ENCODE results near the gene SPEF2.

SPEF2 gene

GRCh38 chr5:35707659-35708058, 90.0 kb downstream of the SPEF2 start:
- DNase-seq (ENCODE audit: low spot score) = no peak

- no peak for DNase-seq (ENCODE audit: low spot score)
Observed at GRCh38 chr5:35709688-35710087, 92.0 kb downstream of the SPEF2 start.

GRCh38 chr5:35717718-35718117, 100.1 kb downstream of the SPEF2 start:
- no peak for DNase-seq (ENCODE audit: low spot score)

GRCh38 chr5:35735718-35736117, 118.1 kb downstream of the SPEF2 start:
- no peak for DNase-seq (ENCODE audit: low spot score)

GRCh38 chr5:35736280-35736679, 118.6 kb downstream of the SPEF2 start:
- DNase-seq (ENCODE audit: low spot score) = no peak

- no peak for DNase-seq (ENCODE audit: low spot score)
Observed at GRCh38 chr5:35741126-35741716, 123.6 kb downstream of the SPEF2 start.

GRCh38 chr5:35741971-35742370, 124.3 kb downstream of the SPEF2 start:
- DNase-seq (ENCODE audit: low spot score) = no peak

GRCh38 chr5:35743644-35744043, 126.0 kb downstream of the SPEF2 start:
- no peak for DNase-seq (ENCODE audit: low spot score)

- no peak for DNase-seq (ENCODE audit: low spot score)
Observed at GRCh38 chr5:35745193-35745592, 127.5 kb downstream of the SPEF2 start.

- DNase-seq (ENCODE audit: low spot score) = no peak
Observed at GRCh38 chr5:35745660-35746059, 128.0 kb downstream of the SPEF2 start.

- DNase-seq (ENCODE audit: low spot score) = no peak
Observed at GRCh38 chr5:35752012-35752411, 134.3 kb downstream of the SPEF2 start.

- no peak for DNase-seq (ENCODE audit: low spot score)
Observed at GRCh38 chr5:35753500-35753899, 135.8 kb downstream of the SPEF2 start.

GRCh38 chr5:35754481-35754880, 136.8 kb downstream of the SPEF2 start:
- DNase-seq (ENCODE audit: low spot score) = no peak

- no peak for DNase-seq (ENCODE audit: low spot score)
Observed at GRCh38 chr5:35755966-35756365, 138.3 kb downstream of the SPEF2 start.

GRCh38 chr5:35758151-35758724, 140.6 kb downstream of the SPEF2 start:
- no peak for DNase-seq (ENCODE audit: low spot score)

- no peak for DNase-seq (ENCODE audit: low spot score)
Observed at GRCh38 chr5:35761541-35761940, 143.9 kb downstream of the SPEF2 start.

- no peak for DNase-seq (ENCODE audit: low spot score)
Observed at GRCh38 chr5:35762368-35762767, 144.7 kb downstream of the SPEF2 start.

- no peak for DNase-seq (ENCODE audit: low spot score)
Observed at GRCh38 chr5:35765921-35766320, 148.3 kb downstream of the SPEF2 start.

- DNase-seq (ENCODE audit: low spot score) = peak; percentile 51
Observed at GRCh38 chr5:35771300-35771699, 153.6 kb downstream of the SPEF2 start.

GRCh38 chr5:35771839-35772238, 154.2 kb downstream of the SPEF2 start:
- DNase-seq (ENCODE audit: low spot score) = no peak

GRCh38 chr5:35773967-35774366, 156.3 kb downstream of the SPEF2 start:
- no peak for DNase-seq (ENCODE audit: low spot score)

- DNase-seq (ENCODE audit: low spot score) = no peak
Observed at GRCh38 chr5:35776757-35777156, 159.1 kb downstream of the SPEF2 start.

- peak; percentile 81 for DNase-seq (ENCODE audit: low spot score)
Observed at GRCh38 chr5:35777358-35778087, 159.9 kb downstream of the SPEF2 start.
